Measurements from ENCODE around the gene PLA2G15.

Gene PLA2G15

DNA sequence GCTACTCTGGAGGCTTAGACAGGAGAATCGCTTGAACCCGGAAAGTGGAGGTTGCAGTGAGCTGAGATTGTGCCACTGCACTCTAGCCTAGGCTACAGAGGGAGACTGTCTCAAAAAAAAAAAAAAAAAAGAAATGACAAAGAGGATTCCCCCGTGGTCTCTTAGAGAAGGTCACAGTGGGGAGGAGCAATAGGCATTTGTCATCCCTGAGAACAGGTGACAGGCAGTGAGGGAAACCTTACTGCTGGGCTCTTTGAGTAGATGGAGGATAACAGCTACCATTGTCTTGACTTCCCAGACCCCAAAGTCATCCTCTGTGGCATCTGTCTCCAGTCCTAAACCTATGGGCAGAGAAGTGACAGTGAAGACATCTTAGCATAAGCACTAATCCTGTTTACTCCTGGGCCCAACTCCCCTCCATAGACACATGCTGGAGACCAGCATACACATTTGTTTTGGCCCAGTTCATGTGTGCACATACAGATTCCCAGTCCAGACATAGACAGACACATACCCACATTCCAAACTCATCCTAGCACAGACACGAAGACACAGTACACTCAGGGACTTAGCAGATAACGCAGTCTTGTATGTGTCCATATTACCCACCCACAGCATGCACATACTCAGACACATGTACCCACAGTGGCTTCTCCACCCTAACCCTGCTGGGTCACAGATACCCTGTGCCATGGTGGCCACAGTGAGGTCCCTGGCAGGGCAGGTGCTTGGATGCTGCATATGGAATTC is 11.9 kb upstream of the PLA2G15 start:
- no peak for DNase-seq

DNA sequence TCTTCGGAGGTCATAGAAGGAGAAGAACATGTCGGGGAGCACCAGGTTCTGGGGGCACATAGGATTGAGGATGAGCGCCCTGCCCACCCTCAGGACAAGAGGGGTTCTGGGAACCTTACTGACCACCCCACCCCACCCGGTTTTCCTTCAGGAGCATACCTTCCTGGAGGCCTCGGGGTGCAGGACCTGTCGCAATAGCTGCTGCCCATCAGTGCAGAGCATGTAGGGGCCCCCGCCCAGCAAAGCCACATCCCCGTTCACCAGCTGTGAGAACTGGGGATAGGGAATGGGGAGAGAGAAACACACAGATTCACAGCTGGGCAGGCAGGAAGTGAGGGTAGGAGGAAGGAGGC is 11.4 kb upstream of the PLA2G15 start:
- DNase-seq: no peak

DNA sequence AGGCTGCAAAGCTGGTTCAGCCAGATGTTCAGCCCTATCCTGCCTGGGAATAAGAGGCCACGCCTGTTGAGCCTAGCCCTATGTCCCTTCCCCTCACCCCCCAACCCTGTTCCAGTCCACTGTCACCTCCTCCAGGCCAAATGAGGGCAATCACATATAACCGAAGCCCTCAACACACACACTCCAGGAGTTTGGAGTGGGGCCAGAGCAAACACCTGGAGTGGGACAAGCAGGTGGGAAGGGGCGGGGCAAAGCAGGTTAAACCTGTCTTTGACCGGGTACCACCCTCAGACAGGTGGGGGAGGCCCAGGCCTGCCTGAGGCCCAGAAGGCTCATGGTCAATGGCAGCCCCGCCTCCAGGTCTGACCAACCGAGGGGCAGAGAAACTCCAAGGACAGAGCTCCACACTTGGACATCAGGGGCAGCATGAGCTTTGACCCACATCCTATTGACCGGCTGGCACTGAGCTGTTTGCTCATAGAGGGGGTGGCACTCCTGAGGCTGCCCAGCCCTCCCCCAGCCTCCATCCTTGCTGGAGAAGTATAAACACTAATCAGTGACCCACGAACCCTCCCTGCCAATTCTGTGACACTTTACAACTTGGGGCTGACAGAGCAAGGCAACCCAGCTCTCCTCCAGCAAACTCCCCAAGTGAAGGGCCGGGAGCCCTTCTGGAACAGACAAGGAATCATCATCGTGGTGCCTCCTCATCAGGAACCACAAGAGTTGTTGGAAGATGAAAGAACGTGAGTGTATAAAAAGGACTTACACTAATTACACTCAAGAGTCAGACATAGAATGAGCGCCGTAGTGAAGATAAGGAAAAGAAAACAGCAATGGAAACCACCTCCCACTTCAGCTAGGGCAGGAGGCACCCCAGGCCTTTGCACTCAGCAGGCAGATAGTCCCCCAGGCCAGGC is 10.7 kb upstream of the PLA2G15 start:
- no peak for DNase-seq

DNA sequence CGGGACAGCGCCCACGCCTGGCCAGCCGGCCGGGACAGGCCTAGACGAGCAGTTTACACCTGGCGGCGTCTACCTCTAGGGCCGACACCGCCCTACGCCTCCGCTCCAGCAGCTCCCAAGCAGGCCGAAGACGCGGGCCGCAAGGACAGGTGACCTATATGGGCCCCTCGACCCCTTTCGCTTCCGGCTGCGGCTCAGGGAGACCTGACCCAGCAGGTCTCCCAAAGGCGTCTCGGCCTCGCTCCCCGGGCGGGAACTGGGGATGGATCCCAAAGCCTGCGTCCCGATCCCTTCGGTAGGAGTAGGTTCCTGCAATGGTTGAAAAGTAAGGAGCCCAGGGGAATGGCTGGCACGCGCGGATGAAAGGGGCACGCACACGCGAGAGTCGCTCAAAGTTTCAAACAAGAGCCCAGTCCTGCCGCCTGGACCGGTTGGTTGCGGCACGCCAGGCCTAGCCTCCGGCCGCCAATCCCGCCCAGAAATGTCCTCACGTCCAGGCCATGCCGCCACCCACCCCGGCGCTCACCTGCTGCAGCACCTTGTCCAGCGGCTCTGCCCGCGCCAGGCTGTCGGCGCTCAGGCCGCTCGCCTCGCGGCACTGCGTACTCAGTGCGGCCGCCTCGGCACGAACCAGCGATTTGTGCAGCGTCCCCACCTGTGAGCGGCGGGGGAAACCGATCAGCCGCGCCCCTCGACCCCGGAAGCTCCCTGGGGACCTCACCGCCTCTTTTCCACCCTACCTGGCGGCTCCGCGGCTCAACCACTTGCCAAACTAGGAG is 9.9 kb upstream of the PLA2G15 start:
- DNase-seq: no peak

DNA sequence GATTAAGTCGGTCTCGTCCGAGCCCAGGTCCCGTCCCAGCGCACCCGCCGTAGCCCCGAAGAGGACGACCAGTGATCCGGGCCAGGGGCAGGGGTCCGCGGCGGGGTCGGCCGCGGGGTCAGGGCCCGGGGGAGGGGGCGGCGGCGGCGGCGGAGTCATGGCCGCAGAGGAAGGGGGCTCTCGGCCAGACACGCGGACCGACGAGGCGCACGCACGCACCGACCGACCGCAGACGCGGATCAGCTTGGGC is 9.4 kb upstream of the PLA2G15 start, which contains the start of gene ESRP2:
ESRP2 (minus strand) TSS at position 241 of the 250 bp plus-strand sequence; CDS start at position 159, 82 bp downstream.
- no peak for DNase-seq

DNA sequence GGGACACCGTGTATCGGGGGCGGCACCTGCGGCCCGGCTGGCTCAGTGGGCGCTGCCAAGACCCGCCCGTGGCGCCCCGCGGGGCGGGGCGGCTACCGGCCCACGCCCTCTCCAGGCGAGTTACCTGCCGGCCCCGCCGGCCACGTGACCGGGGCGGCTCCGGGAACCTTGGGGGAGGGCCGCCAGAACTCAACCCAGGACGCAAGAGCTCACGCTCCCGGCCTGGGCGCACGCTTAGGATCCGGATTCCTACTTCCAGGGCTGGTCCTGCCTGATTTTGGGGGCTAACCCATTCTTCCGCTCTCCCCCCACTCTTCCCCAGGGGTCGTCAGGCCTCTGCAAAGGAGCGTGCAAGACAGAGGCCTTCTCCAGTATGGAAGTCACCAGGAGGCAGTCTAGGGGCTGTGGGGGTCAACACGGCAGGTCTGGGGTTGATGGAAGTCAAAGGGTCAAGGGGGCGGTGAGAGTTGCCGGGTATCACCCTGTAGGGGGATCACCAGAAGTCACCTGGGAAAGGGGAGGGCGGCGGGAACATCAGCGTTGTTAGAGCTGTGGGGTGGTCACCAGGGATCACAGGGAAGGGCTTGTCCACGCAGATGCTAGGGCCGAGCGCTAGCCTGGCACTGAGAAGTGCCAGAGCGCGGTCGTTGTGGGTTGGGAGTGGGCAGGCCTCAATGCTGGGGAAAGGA is 8.9 kb upstream of the PLA2G15 start:
- DNase-seq: peak; percentile 44

DNA sequence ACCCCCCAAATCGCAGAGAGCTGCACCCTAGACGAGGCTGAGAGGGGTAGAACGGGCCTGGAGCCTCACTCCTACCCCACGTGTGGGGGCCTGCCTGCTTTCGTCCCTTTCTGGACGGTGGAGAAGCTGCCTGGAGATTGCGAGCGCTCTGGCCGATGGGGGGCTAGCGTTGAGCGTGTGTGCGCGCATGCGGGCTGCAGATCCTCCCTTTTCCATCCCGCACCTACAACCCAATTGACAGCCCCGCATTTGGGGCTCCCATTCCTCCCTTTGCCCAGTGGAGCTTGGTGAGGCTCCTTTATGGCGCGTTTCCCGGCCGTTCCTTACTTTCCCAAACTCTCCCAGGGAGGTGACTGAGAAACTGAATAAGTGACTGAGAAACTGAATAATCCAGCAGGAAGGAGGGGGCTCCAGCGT is 8.3 kb upstream of the PLA2G15 start:
- no peak for DNase-seq

DNA sequence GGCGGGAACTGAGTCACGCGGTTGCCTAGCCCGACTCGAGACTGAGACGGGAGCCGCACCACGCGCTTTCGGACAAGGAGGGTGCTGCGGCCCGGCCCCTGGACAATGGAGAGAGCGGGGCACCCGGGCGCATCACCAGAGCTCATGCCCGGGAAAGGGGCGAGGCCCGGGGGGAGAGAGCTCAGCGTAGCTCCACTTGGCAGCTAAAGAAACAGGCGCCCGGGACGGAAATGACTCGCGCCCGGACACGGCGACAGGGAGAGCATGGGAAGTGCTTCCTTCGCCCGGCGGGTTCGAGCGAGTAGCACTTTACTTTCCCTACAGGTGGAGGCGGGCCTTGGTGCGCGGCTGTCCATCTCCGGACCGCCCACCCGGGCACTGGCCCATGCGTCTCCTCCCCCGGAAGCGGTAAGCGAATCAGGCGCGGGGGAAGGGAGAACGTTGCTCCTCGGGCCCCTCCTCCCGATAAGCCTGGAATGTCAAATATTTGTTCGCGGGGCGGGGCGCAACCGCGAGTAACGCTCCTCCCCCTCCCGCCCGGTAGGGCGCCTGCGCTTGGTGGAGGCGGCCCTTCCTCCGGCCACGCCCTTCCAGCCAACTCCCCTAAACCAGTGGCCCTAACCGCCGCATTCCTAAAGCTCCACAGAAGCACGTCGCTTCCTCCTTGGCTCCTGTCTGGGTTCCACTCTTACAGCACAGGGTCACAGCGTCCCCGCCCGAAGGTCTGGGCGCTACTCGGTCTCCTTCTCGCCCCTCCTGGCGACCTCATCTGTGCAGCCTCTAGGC is 7.7 kb upstream of the PLA2G15 start:
- peak; percentile 90 for DNase-seq

DNA sequence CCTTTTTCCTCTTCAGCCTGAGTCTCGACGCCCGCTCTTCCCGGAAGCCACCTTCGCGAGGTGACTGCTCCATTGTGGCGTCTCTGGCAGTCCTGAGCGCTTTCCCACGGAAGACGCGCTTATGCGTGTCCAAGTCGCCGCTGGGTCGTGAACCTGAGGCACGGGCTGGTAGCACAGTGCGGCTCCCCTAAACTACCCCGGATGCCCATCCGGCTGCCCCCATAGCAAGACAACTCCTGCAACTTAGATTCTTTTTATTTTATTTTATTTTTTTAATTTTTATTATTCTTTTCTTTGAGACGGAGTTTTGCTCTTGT is 7.2 kb upstream of the PLA2G15 start:
- no peak for DNase-seq

DNA sequence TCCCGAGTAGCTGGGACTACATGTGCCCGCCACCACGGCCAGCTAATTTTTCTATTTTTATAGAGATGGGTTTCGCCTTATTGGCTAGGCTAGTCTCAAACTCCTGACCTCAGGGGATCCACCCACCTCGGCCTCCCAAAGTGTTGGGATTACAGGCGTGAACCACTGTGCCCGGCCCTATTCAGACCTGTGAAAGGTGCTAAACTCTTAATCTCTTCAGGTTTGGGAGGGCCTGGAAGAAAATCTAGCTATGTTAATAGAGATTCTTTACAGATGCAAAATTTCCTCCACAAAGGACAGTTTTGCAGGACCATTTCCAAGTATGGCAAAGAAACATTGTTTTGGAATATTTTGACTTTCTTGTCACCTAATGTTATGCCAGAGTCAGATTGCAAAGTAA is 3.1 kb upstream of the PLA2G15 start:
- DNase-seq: no peak

DNA sequence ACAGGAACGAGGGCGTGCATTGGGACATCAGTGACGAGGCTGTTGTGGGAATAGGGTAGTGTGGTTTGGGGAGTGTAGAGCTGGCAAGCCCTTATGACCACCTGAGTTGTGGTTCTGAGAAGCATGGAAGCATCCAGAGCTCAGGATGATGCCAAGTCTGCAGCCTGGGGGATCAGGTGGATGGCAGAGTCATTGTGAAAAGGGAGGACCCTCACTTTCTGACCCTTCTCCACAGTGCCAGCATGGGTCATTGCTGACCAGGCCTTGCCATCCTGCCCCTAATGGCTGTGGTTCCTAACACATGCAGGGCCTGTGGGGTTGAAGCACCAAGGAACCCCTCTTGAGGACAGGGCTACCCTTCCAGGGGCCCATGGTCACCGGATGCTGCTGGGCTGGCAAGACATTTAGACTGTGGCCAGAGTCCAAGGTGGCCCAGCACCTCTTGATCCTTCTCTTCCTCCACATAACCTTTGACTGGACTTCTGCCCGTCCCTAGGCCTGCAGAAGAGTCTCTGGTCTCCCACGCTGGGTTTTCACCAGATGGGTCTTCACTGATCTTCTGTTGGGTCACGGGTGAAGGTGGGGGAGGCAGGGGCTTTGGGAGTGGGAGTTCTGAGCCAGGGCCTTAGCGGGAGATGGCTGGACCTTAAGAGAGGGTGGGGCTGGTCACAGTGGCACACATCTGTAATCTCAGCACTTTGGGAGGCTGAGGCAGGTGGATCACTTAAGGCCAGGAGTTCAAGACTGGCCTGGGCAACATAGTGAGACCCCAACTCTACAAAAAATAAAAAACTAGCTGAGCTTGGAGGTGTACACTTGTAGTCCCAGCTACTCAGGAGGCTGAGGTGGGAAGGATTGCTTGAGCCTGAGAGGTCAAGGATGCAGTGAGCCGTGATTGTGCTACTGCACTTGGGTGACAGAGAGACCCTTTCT is 2.0 kb upstream of the PLA2G15 start:
- no peak for DNase-seq

DNA sequence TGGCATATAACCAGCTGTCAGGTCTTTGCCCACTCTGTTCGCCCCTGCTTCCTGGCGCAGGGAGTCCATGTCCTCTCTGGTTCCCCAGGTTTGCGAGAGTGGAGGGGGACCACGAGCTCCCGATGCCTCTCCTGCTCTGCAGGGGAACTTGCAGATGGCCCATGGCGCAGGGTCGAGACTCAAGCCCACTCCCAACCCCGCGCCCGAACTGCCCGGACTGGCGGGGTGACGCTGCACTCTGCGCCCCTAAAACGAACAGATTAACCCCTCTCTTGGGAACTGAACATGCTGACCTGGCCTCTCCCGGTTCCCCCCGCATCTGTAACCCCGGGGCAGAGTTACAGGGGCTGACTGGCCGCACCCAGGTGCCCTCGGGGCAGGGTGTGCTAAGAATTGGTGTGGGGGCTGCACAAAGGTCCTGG is 681 bp upstream of the PLA2G15 start:
- no peak for DNase-seq

DNA sequence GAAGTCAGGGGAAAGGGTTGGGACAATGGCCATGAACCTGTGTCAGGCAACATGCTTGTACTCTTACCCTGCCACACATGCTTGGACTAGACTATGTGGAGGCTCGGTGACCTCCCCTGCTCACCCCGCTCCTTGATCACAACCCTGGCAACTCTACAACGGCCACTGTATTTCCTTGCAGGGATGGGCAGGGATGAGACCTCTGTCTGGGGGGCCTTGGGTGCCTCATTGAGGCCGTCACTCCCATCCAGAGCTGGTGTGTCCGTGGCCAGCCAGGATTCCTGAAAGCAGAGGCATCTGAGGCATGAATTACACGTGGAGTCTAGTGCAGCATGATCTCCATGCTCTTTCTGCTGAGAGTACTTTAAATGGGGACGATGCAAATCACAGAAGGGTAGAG is 948 bp downstream of the PLA2G15 start:
- no peak for DNase-seq

DNA sequence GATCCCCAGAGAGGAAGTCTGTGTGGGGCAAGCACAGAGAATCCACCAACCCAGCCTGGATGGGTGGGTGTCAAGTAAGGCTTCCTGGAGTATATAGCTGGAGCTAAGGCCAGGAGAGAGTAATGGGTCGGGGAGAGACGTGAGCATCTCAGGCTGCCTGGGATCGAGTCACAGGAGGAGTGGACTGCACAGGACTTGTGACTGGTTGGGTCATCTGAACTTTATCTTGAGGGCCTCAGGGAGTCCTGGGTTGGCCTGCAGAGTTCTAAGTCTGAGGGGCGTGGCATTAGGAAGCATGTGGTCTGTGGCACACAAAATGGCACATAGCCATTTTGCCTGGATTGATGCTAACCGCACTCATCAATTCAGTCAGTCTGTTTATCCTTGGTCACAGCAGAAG is 1.5 kb downstream of the PLA2G15 start:
- DNase-seq: no peak

DNA sequence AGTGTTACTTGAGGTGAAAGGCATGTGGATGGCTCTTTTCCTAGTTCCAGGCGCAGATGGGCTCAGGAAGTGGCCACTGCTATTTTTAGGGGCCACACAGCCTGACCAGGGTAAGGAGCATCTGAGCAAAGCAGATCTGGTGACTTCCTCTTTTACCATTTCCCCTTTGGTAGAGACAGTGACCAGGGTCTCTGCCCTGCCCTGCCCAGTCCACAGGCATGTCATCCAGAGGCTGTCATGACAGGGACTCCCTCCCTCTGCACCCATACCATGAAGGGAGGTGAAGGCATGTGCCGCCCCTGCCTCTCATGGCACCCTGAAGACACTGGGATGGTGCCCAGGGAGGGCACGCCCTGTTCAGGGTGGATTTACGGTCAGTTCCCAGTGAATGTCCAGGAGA is 2.2 kb downstream of the PLA2G15 start:
- no peak for DNase-seq

DNA sequence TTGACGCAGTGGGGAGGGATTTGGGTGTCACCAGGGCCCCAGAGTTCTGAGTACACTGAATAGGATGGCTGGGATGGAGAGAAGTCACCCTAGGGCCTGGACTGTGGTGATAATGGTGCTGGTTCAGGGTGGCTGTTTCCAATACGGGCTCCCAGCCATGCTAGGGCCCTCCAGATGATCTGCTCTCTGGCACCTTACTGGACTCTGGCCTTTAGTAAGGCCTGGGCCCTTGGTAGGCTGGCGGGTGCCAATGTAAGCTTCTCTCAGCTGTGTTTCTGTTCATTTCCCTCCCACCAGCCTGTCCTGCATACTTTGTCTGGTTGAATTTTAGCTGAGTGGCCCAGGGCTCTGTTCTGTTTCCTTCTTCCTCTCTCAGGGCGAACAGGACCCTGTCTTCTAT is 2.8 kb downstream of the PLA2G15 start:
- DNase-seq: no peak

DNA sequence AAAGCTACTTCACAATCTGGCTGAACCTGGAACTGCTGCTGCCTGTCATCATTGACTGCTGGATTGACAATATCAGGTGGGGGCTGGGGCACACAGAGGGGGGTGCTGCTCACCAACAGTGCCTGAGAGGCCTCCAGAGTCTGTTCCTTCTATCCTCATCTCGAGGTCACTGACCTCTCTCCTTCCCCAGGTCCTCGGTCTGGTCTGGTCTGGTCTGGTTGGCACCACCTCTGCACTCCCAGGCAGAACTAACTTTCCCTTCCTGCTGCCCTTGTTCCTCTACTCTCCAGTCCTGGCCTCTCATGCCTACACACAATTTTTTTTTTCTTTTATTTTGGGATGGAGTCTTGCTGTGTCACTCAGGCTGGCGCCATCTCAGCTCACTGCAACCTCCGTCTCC is 4.2 kb downstream of the PLA2G15 start:
- no peak for DNase-seq

DNA sequence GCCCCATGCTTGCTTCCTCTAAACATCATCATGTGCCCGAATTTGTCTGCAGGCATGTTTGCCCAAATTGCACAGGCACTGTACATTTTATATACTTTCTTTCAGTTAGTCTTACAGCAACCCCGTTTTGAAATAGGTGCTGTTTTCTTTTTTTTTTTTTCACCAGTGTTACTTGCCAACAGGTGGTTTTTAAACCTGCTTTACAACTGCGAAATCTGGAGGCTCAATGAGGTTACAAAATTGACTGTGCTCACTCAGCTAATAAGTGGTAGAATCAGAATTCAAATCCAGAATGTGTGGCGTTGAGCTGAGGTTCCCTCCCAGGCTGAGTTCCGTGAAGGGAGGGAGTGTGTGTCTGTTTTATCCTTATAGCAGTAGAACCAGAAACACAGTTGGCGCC is 5.8 kb downstream of the PLA2G15 start:
- no peak for DNase-seq

DNA sequence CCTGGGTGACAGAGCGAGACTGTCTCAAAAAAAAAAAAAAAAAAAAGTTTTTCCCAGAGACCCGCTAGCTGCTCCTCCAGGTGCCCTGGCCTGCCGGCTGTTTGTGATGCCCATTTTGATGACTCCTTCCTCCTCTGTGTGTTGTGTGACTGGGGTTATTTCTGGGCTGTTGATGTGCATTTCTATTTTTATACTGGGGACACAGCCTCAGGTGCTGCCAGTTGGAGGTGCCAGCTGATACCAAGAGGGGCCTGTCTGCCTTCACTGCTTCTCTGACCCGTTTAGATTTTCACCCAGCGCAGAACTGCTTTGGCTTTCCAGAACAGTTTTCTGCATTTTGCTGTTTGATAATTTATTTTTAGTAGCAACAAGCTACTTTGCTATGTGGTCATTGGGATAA is 6.7 kb downstream of the PLA2G15 start:
- DNase-seq: no peak

DNA sequence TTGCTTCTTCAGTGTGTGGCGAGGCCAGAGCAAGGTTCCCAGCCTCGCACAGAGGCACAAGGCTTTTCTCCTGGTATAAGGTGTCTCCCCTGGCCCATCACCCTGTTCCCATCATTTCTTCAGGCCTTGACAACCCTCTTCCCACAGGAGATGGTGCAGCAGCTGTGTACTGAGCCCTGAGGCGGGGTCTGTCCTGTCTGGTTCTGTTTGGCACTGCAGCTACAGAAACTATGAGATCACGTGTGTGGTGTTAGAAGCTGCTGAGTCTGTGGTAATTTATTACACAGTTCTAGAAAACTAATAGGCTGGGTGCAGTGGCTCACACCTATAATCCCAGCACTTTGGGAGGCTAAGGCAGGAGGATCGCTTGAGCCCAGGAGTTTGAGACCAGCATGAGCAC is 7.2 kb downstream of the PLA2G15 start:
- DNase-seq: no peak

DNA sequence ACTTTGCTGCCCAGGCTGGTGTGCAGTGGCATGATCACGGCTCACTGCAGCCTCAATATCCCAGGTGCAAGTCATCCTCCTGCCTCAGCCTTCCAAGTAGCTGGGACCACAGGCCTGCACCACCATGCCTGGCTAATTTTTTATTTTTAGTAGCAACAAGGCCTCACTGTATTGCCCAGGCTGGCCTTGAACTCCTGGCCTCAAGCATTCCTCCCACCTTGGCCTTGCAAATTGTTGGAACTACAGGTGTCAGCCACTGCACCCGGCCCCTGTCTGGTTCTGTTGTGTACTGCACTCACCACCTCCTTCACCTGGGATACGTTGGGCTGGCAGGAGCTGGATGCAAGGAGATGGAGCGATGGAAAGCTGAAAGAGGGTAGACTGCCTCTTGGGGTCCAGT is 8.5 kb downstream of the PLA2G15 start:
- no peak for DNase-seq

Measured in activated naive CD4-positive, alpha-beta T cell treated with anti-CD3 and anti-CD28 coated beads, Interleukin-2, amount 50 U/mL, for 16 hours (primary cell).